HS-27A (cell line): ENCODE measurements around the gene CRCP.
"Not testable (repeated sequence)": the region's sequence is repeated elsewhere in the genome, so short reads cannot be mapped to it uniquely, and the experiment has no call there.

Experiments
- DNase-seq: peaks from one replicate; pipeline ENCODE4 v3.0.0-alpha.2; 2012; ENCODE audit warnings: low read depth, missing footprints

CRCP gene

GRCh38 chr7:66108410-66108809 lies 6.2 kb upstream of the CRCP start:
- not testable (repeated sequence) for DNase-seq

GRCh38 chr7:66110856-66111255 lies 3.8 kb upstream of the CRCP start:
- DNase-seq: peak; percentile 93

- DNase-seq: not testable (repeated sequence)
Measured at GRCh38 chr7:66116680-66117420, 2.2 kb downstream of the CRCP start.

- DNase-seq: no peak
Measured at GRCh38 chr7:66118603-66119002, 4.0 kb downstream of the CRCP start.

- DNase-seq: no peak
Measured at GRCh38 chr7:66119245-66119850, 4.7 kb downstream of the CRCP start.

- no peak for DNase-seq
Measured at GRCh38 chr7:66123175-66123528, 8.5 kb downstream of the CRCP start.

- not testable (repeated sequence) for DNase-seq
Measured at GRCh38 chr7:66124569-66124861, 9.9 kb downstream of the CRCP start.

- no peak for DNase-seq
Measured at GRCh38 chr7:66125052-66125694, 10.5 kb downstream of the CRCP start.

- not testable (repeated sequence) for DNase-seq
Measured at GRCh38 chr7:66125781-66126352, 11.2 kb downstream of the CRCP start.

GRCh38 chr7:66127172-66127571 lies 12.5 kb downstream of the CRCP start:
- not testable (repeated sequence) for DNase-seq

GRCh38 chr7:66138994-66139752 lies 24.5 kb downstream of the CRCP start:
- DNase-seq: no peak

GRCh38 chr7:66140924-66141323 lies 26.3 kb downstream of the CRCP start:
- DNase-seq: no peak

GRCh38 chr7:66142334-66142733 lies 27.7 kb downstream of the CRCP start:
- no peak for DNase-seq

GRCh38 chr7:66142996-66143395 lies 28.3 kb downstream of the CRCP start:
- no peak for DNase-seq

- no peak for DNase-seq
Measured at GRCh38 chr7:66143876-66144332, 29.3 kb downstream of the CRCP start.

- no peak for DNase-seq
Measured at GRCh38 chr7:66145400-66146104, 30.9 kb downstream of the CRCP start.

- no peak for DNase-seq
Measured at GRCh38 chr7:66146701-66147100, 32.1 kb downstream of the CRCP start.

- DNase-seq: not testable (repeated sequence)
Measured at GRCh38 chr7:66147657-66148056, 33.0 kb downstream of the CRCP start.

- no peak for DNase-seq
Measured at GRCh38 chr7:66150471-66150870, 35.8 kb downstream of the CRCP start.

GRCh38 chr7:66152371-66153191 lies 37.9 kb downstream of the CRCP start:
- DNase-seq: no peak

GRCh38 chr7:66153691-66154090 lies 39.0 kb downstream of the CRCP start:
- no peak for DNase-seq
